H9 (cell line): ENCODE results near the gene RPUSD2. TPM values are rescaled to one million over a fixed set of nuclear protein-coding genes. Genes with fewer than 3 reads are reported as not detected.

Source experiments
- DNase-seq: peaks from one replicate; pipeline ENCODE4 v3.0.0-alpha.2; 2017
- H2AFZ ChIP-seq: one replicate; pipeline ENCODE4 v1.6.1; 2013; ENCODE audit warnings: mild to moderate bottlenecking, low read length, control low read depth, moderate library complexity
- H2AK5ac ChIP-seq: 2 replicates; pipeline ENCODE4 v1.6.1; 2013; ENCODE audit warnings: low read length, control low read depth, mixed read lengths; ENCODE audit not compliant: insufficient read length
- H2BK120ac ChIP-seq: one replicate; pipeline ENCODE4 v1.6.1; 2013; ENCODE audit warnings: low read depth, mild to moderate bottlenecking, low read length, control low read depth, inconsistent platforms; ENCODE audit not compliant: poor library complexity, severe bottlenecking
- H2BK12ac ChIP-seq: 2 replicates; pipeline ENCODE4 v1.6.1; 2013; ENCODE audit warnings: low read length, control low read depth, mixed read lengths, low read depth; ENCODE audit not compliant: insufficient read length
- H2BK15ac ChIP-seq: 2 replicates; pipeline ENCODE4 v1.6.1; 2013; ENCODE audit warnings: low read depth, low read length, control low read depth
- H2BK20ac ChIP-seq: one replicate; pipeline ENCODE4 v1.6.1; 2013; ENCODE audit warnings: low read depth, mild to moderate bottlenecking, low read length, control low read depth, inconsistent platforms; ENCODE audit not compliant: poor library complexity, severe bottlenecking
- H2BK5ac ChIP-seq: 2 replicates; pipeline ENCODE4 v1.6.1; 2013; ENCODE audit warnings: low read length, control low read depth, mixed read lengths; ENCODE audit not compliant: insufficient read length
- H3K14ac ChIP-seq: 2 replicates; pipeline ENCODE4 v1.6.1; 2013; ENCODE audit warnings: low read length, control low read depth; ENCODE audit not compliant: insufficient read depth
- H3K18ac ChIP-seq: 2 replicates; pipeline ENCODE4 v1.6.1; 2013; ENCODE audit warnings: low read depth, mild to moderate bottlenecking, mixed read lengths, low read length, control low read depth; ENCODE audit not compliant: insufficient read length
- H3K23ac ChIP-seq: 2 replicates; pipeline ENCODE4 v1.6.1; 2013; ENCODE audit warnings: low read length, control low read depth, mixed read lengths, low read depth; ENCODE audit not compliant: insufficient read length
- H3K23me2 ChIP-seq: 2 replicates; pipeline ENCODE4 v1.6.1; 2013; ENCODE audit warnings: low read depth, mild to moderate bottlenecking, mixed read lengths, low read length, control low read depth; ENCODE audit not compliant: insufficient read length, poor library complexity, severe bottlenecking
- H3K27ac ChIP-seq: 2 replicates; pipeline ENCODE4 v1.5.1; 2013; ENCODE audit warnings: low read length, control low read depth, mixed read lengths, low read depth; ENCODE audit not compliant: insufficient read length
- H3K27me3 ChIP-seq: 2 replicates; pipeline ENCODE4 v1.6.1; 2013; ENCODE audit warnings: low read length, control low read depth, inconsistent platforms; ENCODE audit not compliant: insufficient read depth
- H3K4ac ChIP-seq: 2 replicates; pipeline ENCODE4 v1.6.1; 2013; ENCODE audit warnings: low read depth, mild to moderate bottlenecking, control low read depth, inconsistent platforms, low read length, moderate library complexity
- H3K4me1 ChIP-seq: 2 replicates; pipeline ENCODE4 v1.6.1; 2013; ENCODE audit warnings: low read length, control low read depth, inconsistent platforms; ENCODE audit not compliant: insufficient read depth
- H3K4me2 ChIP-seq: 2 replicates; pipeline ENCODE4 v1.6.1; 2013; ENCODE audit warnings: low read length, control low read depth, mixed read lengths; ENCODE audit not compliant: insufficient read length, insufficient read depth
- H3K56ac ChIP-seq: 2 replicates; pipeline ENCODE4 v1.6.1; 2013; ENCODE audit warnings: low read depth, mild to moderate bottlenecking, mixed read lengths, low read length, control low read depth; ENCODE audit not compliant: insufficient read length
- H3K79me1 ChIP-seq: 2 replicates; pipeline ENCODE4 v1.6.1; 2013; ENCODE audit warnings: low read depth, mild to moderate bottlenecking, moderate library complexity, low read length, control low read depth, inconsistent platforms; ENCODE audit not compliant: insufficient read depth, poor library complexity, severe bottlenecking
- H3K79me2 ChIP-seq: 2 replicates; pipeline ENCODE4 v1.6.1; 2013; ENCODE audit warnings: low read length, control low read depth, inconsistent platforms; ENCODE audit not compliant: insufficient read depth
- H3K9ac ChIP-seq: 2 replicates; pipeline ENCODE4 v1.6.1; 2013; ENCODE audit warnings: low read length, control low read depth, mixed read lengths; ENCODE audit not compliant: insufficient read length; ENCODE audit errors: extremely low read depth
- H3K9me3 ChIP-seq: one replicate; pipeline ENCODE4 v1.6.1; 2013; ENCODE audit warnings: low read depth, low read length, inconsistent platforms; ENCODE audit not compliant: control insufficient read depth
- H3T11ph ChIP-seq: one replicate; pipeline ENCODE4 v1.6.1; 2013; ENCODE audit warnings: mild to moderate bottlenecking, low read length, control low read depth, inconsistent platforms
- H4K20me1 ChIP-seq: one replicate; pipeline ENCODE4 v1.6.1; 2013; ENCODE audit not compliant: control insufficient read depth, insufficient read length, insufficient read depth
- H4K5ac ChIP-seq: 2 replicates; pipeline ENCODE4 v1.6.1; 2013; ENCODE audit warnings: low read depth, mild to moderate bottlenecking, mixed read lengths, low read length, control low read depth; ENCODE audit not compliant: insufficient read length
- H4K8ac ChIP-seq: replicated peaks from 2 replicates; pipeline ENCODE4 v1.6.1; 2013; ENCODE audit warnings: low read length, control low read depth, mixed read lengths, low read depth; ENCODE audit not compliant: insufficient read length
- H4K91ac ChIP-seq: 2 replicates; pipeline ENCODE4 v1.6.1; 2013; ENCODE audit warnings: low read depth, mild to moderate bottlenecking, moderate library complexity, mixed read lengths, low read length, control low read depth; ENCODE audit not compliant: insufficient read length
- H3K27ac Mint-ChIP-seq, 3 experiments: 2 replicates in 2 of 3; 3 replicates in 1 of 3; pipeline ENCODE4 v1.8.0; 2020 to 2021; ENCODE audit warnings: mixed read lengths in 3 of 3, mild to moderate bottlenecking in 1 of 3, moderate library complexity in 1 of 3
- H3K27me3 Mint-ChIP-seq: 2 replicates; pipeline ENCODE4 v1.8.0; 2021; ENCODE audit warnings: low read depth, mild to moderate bottlenecking, moderate library complexity, mixed read lengths
- H3K36me3 Mint-ChIP-seq, 3 experiments: 2 replicates in 2 of 3; 3 replicates in 1 of 3; pipeline ENCODE4 v1.8.0; 2020 to 2021; ENCODE audit warnings: low read depth in 3 of 3, mixed read lengths in 3 of 3; ENCODE audit not compliant: insufficient read depth in 1 of 3
- H3K4me1 Mint-ChIP-seq, 2 experiments: 2 replicates each; pipeline ENCODE4 v1.8.0; 2020; ENCODE audit warnings: mixed read lengths in 2 of 2
- H3K4me3 Mint-ChIP-seq, 2 experiments: 2 replicates in 1 of 2; 3 replicates in 1 of 2; pipeline ENCODE4 v1.8.0; 2020 to 2021; ENCODE audit warnings: mild to moderate bottlenecking in 2 of 2, mixed read lengths in 2 of 2, moderate library complexity in 1 of 2
- H3K9me3 Mint-ChIP-seq, 2 experiments: 2 replicates in 1 of 2; 3 replicates in 1 of 2; pipeline ENCODE4 v1.8.0; 2020; ENCODE audit warnings: mild to moderate bottlenecking in 2 of 2, mixed read lengths in 2 of 2, moderate library complexity in 1 of 2
- CTCF ChIP-seq: fragments of 200-600 bp; sonication (generic); conservative IDR thresholded peaks from 3 replicates; pipeline ENCODE4 v1.8.0; 2021; ENCODE audit warnings: antibody characterized with exemption, mild to moderate bottlenecking
- WGBS: extraction: QIAGEN DNeasy Blood & Tissue Kit; methylation state at CpG from one replicate; pipeline ENCODE4 v1.1.7; 2013; ENCODE audit warnings: missing lambda C conversion rate, low lambda C conversion rate, mixed read lengths; ENCODE audit not compliant: insufficient read length; ENCODE audit errors: extremely low coverage; 5-methylcytosine and 5-hydroxymethylcytosine counted together
- total RNA-seq: library from RNA; stranded (reverse); gene quantifications from 2 replicates; pipeline ENCODE4 v1.2.1, GENCODE V29; 2021

Gene RPUSD2
- total RNA-seq, 1 experiment from 2014 or later, result 25.7 TPM

- Mint-ChIP-seq H3K27me3 (no peaks in the 10 kb centered on the region), H3K4me3 (no peak overlapping the region), H3K27ac (no peak overlapping the region; a peak in 1 of 7 replicates), H3K4me1 (peaks cover 0 to 3% of the 10 kb centered on the region in 2 experiments; a peak in 2 of 4 replicates), H3K36me3 (peaks cover 0 to under 1% (median 0%) of the 10 kb centered on the region in 3 experiments; a peak in 1 of 7 replicates), H3K9me3 (no peaks in the 10 kb centered on the region)
- no peak overlapping the region for H2BK20ac ChIP-seq
- no peak overlapping the region for H3K27ac ChIP-seq
- H3K14ac ChIP-seq, result no peak overlapping the region
- WGBS, result no CpG with 5 or more reads among the region's 1 CpG
- H3K23me2 ChIP-seq, result no peaks in the 10 kb centered on the region
- H4K8ac ChIP-seq, result no peak overlapping the region
- TF ChIP-seq CTCF, result peak; percentile 53
- no peak overlapping the region for H4K91ac ChIP-seq
- no peak for DNase-seq
- H2BK15ac ChIP-seq, result no peak overlapping the region
- H3K9ac ChIP-seq, result no peak overlapping the region
- no peak overlapping the region for H4K5ac ChIP-seq
- H3K9me3 ChIP-seq, result no peaks in the 10 kb centered on the region
- H3K4me2 ChIP-seq, result no peak overlapping the region
- no peak overlapping the region for H2BK120ac ChIP-seq
- H3K4me1 ChIP-seq, result no peaks in the 10 kb centered on the region
- H3K79me1 ChIP-seq, result no peaks in the 10 kb centered on the region
- no peak overlapping the region for H3K18ac ChIP-seq
- no peak overlapping the region for H3T11ph ChIP-seq
- no peaks in the 10 kb centered on the region for H4K20me1 ChIP-seq
- no peaks in the 10 kb centered on the region for H3K79me2 ChIP-seq
- H3K56ac ChIP-seq, result no peak overlapping the region
- H2AK5ac ChIP-seq, result no peak overlapping the region
- H3K27me3 ChIP-seq, result no peaks in the 10 kb centered on the region
- H2BK12ac ChIP-seq, result no peak overlapping the region
- H2BK5ac ChIP-seq, result no peak overlapping the region
- H3K23ac ChIP-seq, result no peak overlapping the region
- no peak overlapping the region for H3K4ac ChIP-seq
- no peak overlapping the region for H2AFZ ChIP-seq
These were observed 23.6 kb upstream of the RPUSD2 start for GRCh38 chr15:40545457-40545856.
